GM18909 (cell line): ENCODE results near the gene EPB41L4B.
A peak's percentile ranks its signal among the peaks of the same experiment; 100 is the strongest.
"Not testable (repeated sequence)": the region's sequence is repeated elsewhere in the genome, so short reads cannot be mapped to it uniquely, and the experiment has no call there.

Experiments
- ATAC-seq: cut with Tn5 transposase; IDR thresholded peaks from one replicate; pipeline ENCODE4 v1.9.1; 2021; ENCODE audit warnings: mild to moderate bottlenecking; ENCODE audit not compliant: unreplicated experiment, poor library complexity

The EPB41L4B gene

GRCh38 chr9:109249615-109250014 lies 71.2 kb downstream of the EPB41L4B start:
- no peak for ATAC-seq

- ATAC-seq, result no peak
Observed at GRCh38 chr9:109248133-109248581, 72.7 kb downstream of the EPB41L4B start.

DNA sequence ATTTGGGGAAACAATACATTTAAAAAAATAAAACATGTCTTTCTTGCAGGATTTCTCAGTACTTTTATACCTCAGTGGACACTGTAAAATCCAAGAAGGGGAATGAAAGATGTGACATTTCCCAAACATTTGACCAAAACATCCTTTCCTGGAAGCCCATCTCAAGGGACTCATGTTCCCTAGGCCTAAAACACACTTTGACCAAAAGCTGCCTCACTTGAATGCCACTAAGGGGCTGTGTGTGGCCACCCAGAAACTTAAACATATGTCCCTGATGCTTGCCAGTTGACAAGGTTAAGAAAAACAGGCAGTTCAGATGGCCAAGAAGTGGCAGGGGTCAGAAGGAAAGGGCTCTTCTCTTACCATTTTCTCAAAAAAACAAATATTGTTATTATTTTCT lies 73.6 kb downstream of the EPB41L4B start:
- ATAC-seq, result no peak

DNA sequence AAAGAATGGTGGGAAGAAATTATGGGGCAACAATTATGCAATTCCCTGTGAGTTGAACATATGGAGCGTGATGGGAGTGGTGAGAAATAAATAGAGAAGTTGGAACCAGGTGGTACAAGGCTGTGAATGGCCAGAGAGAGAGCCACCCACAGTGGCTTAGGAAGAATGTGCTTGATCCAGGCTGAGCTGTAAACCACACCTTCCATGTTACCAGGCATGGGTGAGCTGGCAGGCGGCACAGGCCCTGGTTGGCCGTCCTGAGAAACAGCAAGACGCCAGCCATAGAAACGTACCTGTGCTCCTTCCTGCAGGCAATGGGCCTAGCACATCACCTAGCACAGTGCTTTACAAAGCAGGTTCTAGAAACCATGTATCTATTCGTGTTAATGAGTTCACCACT lies 74.3 kb downstream of the EPB41L4B start:
- no peak for ATAC-seq

DNA sequence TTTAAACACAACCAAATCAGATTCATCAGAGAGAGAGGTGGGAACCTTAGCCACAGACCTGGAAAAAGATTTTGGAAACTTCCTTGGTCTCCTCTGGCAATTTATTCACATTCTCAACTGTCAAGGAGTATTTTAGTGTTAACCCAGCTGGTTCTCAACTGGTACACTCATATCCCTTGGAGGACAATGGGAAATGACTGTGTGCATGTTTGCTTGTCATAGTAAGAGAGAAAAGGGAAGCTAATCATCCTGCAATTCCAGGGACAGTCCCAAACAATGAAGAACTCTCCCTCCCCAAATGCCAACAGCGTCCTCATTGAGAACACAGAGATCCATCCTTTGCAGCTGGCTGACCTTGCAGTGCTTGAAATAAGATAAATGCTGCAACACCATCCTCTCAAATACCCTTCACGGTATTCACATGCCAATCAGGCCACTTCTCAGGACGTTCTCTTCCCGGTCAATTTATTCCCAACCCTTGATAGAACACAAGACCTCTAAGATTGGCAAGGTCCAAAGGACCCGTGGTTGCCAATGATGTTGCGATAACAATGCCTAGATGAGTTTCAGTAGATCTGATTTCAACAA lies 75.5 kb downstream of the EPB41L4B start:
- ATAC-seq, result no peak

GRCh38 chr9:109244179-109245132 lies 76.4 kb downstream of the EPB41L4B start:
- ATAC-seq, result peak; percentile 88

GRCh38 chr9:109242741-109243140 lies 78.1 kb downstream of the EPB41L4B start:
- ATAC-seq, result no peak

GRCh38 chr9:109242014-109242413 lies 78.8 kb downstream of the EPB41L4B start:
- ATAC-seq, result no peak

- no peak for ATAC-seq
Observed at GRCh38 chr9:109241207-109241606, 79.7 kb downstream of the EPB41L4B start.

- no peak for ATAC-seq
Observed at GRCh38 chr9:109239240-109239639, 81.6 kb downstream of the EPB41L4B start.

DNA sequence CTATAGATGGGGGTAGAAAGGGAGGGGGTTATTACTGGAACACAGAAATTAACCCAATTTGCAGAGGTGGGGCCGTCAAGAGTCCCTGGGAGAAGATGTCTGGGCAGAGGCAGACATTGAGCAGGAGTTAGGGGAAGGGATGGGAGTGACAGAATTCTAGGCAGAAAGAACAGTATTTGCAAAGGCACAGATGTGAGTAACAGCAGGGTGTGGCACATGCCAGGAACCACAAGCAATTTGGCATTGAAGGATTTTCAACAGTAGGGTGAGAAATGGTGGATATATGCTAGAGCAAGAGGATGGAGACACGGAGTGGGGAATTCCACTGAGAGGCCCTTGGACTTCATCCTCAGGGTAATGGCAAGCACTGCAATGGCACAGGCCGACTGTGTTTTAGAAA lies 82.2 kb downstream of the EPB41L4B start:
- ATAC-seq, result no peak

GRCh38 chr9:109238125-109238524 lies 82.7 kb downstream of the EPB41L4B start:
- no peak for ATAC-seq

GRCh38 chr9:109232449-109233237 lies 88.2 kb downstream of the EPB41L4B start:
- no peak for ATAC-seq

GRCh38 chr9:109231593-109231992 lies 89.3 kb downstream of the EPB41L4B start:
- no peak for ATAC-seq

GRCh38 chr9:109230277-109230676 lies 90.6 kb downstream of the EPB41L4B start:
- no peak for ATAC-seq

- ATAC-seq, result no peak
Observed at GRCh38 chr9:109229682-109230081, 91.2 kb downstream of the EPB41L4B start.

- no peak for ATAC-seq
Observed at GRCh38 chr9:109228093-109228642, 92.7 kb downstream of the EPB41L4B start.

GRCh38 chr9:109225629-109226028 lies 95.2 kb downstream of the EPB41L4B start:
- no peak for ATAC-seq

DNA sequence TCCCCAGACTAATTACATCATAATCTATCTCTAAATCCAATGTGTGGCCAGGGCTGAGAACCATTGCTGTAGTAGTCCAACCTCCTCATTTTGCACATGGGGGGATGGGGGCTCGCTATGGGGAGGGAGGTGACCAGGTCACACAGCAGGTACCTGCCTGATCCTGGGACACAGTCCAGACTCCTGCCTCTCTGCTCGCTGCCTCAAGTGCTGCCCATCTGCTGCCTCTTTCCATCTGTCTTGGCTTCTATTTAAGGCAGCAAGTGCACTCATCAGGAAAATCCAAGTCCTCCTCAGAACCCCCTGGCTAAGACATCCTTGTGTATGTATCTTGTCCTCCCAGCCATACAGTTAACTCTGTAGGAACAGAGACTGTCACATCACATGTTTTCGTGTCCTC lies 96.1 kb downstream of the EPB41L4B start:
- no peak for ATAC-seq

DNA sequence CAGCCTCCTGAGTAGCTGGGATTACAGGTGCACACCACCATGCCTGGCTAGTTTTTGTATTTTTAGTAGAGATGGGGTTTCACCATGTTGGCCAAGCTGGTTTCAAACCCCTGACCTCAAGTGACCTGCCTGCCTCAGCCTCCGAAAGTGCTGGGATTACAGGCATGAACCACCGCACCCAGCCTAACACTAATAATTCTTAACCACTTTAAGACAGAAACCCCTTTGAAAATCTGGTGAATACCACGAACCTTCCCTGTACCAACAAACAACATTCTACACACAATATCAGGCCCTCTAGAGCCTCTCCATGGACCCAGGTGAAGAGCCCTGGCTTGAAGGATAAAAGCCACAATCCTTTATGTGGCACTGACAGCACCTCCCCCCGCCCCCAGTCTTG lies 102.6 kb downstream of the EPB41L4B start:
- not testable (repeated sequence) for ATAC-seq

DNA sequence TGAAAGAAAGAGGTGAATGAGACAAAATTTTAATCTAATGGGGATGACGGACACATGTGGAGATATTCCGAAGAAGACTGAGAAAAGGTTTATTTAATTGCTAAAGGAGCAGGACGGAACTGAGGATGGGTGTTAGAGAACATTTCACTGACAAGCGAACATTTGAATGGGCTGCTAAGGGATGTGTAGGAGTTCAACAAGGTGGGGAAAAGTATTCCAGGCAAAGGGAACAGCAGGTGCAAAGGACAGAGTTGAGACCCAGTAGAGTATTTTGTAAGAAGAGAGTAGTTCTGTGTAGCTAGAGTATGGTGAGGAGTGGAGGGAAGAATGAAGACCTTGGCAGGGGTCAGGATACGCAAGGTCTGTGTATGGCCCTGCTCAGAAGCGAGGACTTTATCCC lies 106.4 kb downstream of the EPB41L4B start:
- ATAC-seq, result no peak
